ENCODE data around the gene ZNF516.

GRCh38 chr18:76348267-76349066 is 146.6 kb downstream of the ZNF516 start:
- TF ChIP-seq YY1 (IDR thresholded peaks at IDR 0.05; ENCODE audit: low read depth) (no peak), REST (IDR thresholded peaks at IDR 0.05; ENCODE audit: low read depth) (no peak), RAD21 (IDR thresholded peaks at IDR 0.05; ENCODE audit: low read depth) (no peak), FOXM1 (IDR thresholded peaks at IDR 0.05; ENCODE audit: borderline replicate concordance, low read depth) (no peak), MAX (IDR thresholded peaks at IDR 0.05) (no peak), TAF1 (IDR thresholded peaks at IDR 0.05; ENCODE audit: low read depth) (no peak)
